ENCODE results near the gene MPV17L2. TPM values are rescaled to one million over a fixed set of nuclear protein-coding genes. Genes with fewer than 3 reads are reported as not detected.

Gene MPV17L2
- total RNA-seq, 4 donors from 2014 or later = 13.8 to 30.7 (median 22.4) TPM

GRCh38 chr19:18221815-18222725 is 29.1 kb downstream of the MPV17L2 start:
- 75 to 82% methylated on average over 4 to 8 of the region's 25 CpGs for WGBS, 2 donors (ENCODE audit: low coverage in 1 of 2)
- ATAC-seq = no peak

GRCh38 chr19:18223860-18224524 is 31.0 kb downstream of the MPV17L2 start:
- Histone ChIP-seq H3K36me3 (no peaks in the 10 kb centered on the region), H3K27ac (peak overlapping the region in 3 of 4 donors; percentile 31 to 54 (median 46)), H3K4me3 (peak overlapping the region; percentile 18 to 48), H3K9me3 (no peaks in the 10 kb centered on the region), H3K27me3 (peaks cover 69% of the 10 kb centered on the region), H3K4me1 (peaks cover 0 to 37% (median 16%) of the 10 kb centered on the region in 3 donors)
- WGBS, 2 donors (ENCODE audit: low coverage in 1 of 2) = 7 to 10% methylated on average over 17 to 25 of the region's 39 CpGs
- TF ChIP-seq EP300 (IDR thresholded peaks at IDR 0.05) = no peak
- TF ChIP-seq POLR2AphosphoS5 (IDR thresholded peaks at IDR 0.05) = no peak
- no peak for TF ChIP-seq POLR2A (IDR thresholded peaks at IDR 0.05)
- TF ChIP-seq CTCF (IDR thresholded peaks at IDR 0.05) = no peak
- no peak for ATAC-seq

More at GRCh38 chr19:18221815-18222725, 29.1 kb downstream of the MPV17L2 start:
- no peaks in the 10 kb centered on the region for H3K9me3 ChIP-seq
- H3K4me3 ChIP-seq = no peak overlapping the region
- TF ChIP-seq CTCF (IDR thresholded peaks at IDR 0.05) (no peak), EP300 (IDR thresholded peaks at IDR 0.05) (no peak), POLR2A (IDR thresholded peaks at IDR 0.05) (no peak), POLR2AphosphoS5 (IDR thresholded peaks at IDR 0.05) (no peak)
- no peak overlapping the region for H3K27ac ChIP-seq
- H3K4me1 ChIP-seq = peaks cover 0 to 37% (median 16%) of the 10 kb centered on the region in 3 donors
- no peaks in the 10 kb centered on the region for H3K36me3 ChIP-seq
- H3K27me3 ChIP-seq = peaks cover 50% of the 10 kb centered on the region

GRCh38 chr19:18224525-18225354 is 31.7 kb downstream of the MPV17L2 start:
- Histone ChIP-seq H3K4me3 (peak overlapping the region in 1 of 2 donors; percentile 48), H3K27ac (peak overlapping the region in 3 of 4 donors; percentile 31 to 65 (median 46)), H3K36me3 (no peaks in the 10 kb centered on the region), H3K27me3 (peaks cover 76% of the 10 kb centered on the region), H3K9me3 (no peaks in the 10 kb centered on the region), H3K4me1 (peaks cover 0 to 37% (median 16%) of the 10 kb centered on the region in 3 donors)
- 0% methylated on average over 1 to 3 of the region's 81 CpGs for WGBS, 2 donors (ENCODE audit: low coverage in 1 of 2)
- ATAC-seq = peak; percentile 98
- TF ChIP-seq POLR2A (IDR thresholded peaks at IDR 0.05) (no peak), EP300 (IDR thresholded peaks at IDR 0.05) (no peak), CTCF (IDR thresholded peaks at IDR 0.05) (no peak), POLR2AphosphoS5 (IDR thresholded peaks at IDR 0.05) (no peak)

- 36% methylated on average over 6 of the region's 16 CpGs; no CpG with 5 or more reads in 1 of the 2 donors for WGBS, 2 donors (ENCODE audit: low coverage in 1 of 2)
- TF ChIP-seq POLR2AphosphoS5 (IDR thresholded peaks at IDR 0.05) = no peak
- TF ChIP-seq EP300 (IDR thresholded peaks at IDR 0.05) = no peak
- no peak for ATAC-seq
Measured at GRCh38 chr19:18225355-18225701, 32.3 kb downstream of the MPV17L2 start.

More at GRCh38 chr19:18225355-18225701, 32.3 kb downstream of the MPV17L2 start:
- Histone ChIP-seq H3K36me3 (no peaks in the 10 kb centered on the region), H3K4me1 (peaks cover 0 to 37% (median 16%) of the 10 kb centered on the region in 3 donors), H3K27ac (peak overlapping the region in 3 of 4 donors; percentile 11 to 65 (median 15)), H3K4me3 (peak overlapping the region in 1 of 2 donors; percentile 48), H3K9me3 (no peaks in the 10 kb centered on the region), H3K27me3 (peaks cover 79% of the 10 kb centered on the region)
